HG02763 (cell line): ENCODE data around the gene POLR2B.
"Not testable (repeated sequence)": the region's sequence is repeated elsewhere in the genome, so short reads cannot be mapped to it uniquely, and the experiment has no call there.

Source experiments
- ATAC-seq: cut with Tn5 transposase; IDR thresholded peaks from one replicate; pipeline ENCODE4 v1.9.1; 2021; ENCODE audit warnings: mild to moderate bottlenecking, moderate library complexity; ENCODE audit not compliant: unreplicated experiment

POLR2B gene

GRCh38 chr4:57051095-57051494, 72.4 kb downstream of the POLR2B start:
- no peak for ATAC-seq

GRCh38 chr4:57051524-57051923, 72.8 kb downstream of the POLR2B start:
- no peak for ATAC-seq

GRCh38 chr4:57053508-57053907, 74.8 kb downstream of the POLR2B start:
- ATAC-seq: no peak

- ATAC-seq: no peak
Observed at GRCh38 chr4:57055886-57056285, 77.2 kb downstream of the POLR2B start.

- ATAC-seq: no peak
Observed at GRCh38 chr4:57059890-57060716, 81.4 kb downstream of the POLR2B start.

- not testable (repeated sequence) for ATAC-seq
Observed at GRCh38 chr4:57060717-57061067, 82.0 kb downstream of the POLR2B start.

- no peak for ATAC-seq
Observed at GRCh38 chr4:57061395-57061794, 82.7 kb downstream of the POLR2B start.

GRCh38 chr4:57063518-57063917, 84.8 kb downstream of the POLR2B start:
- ATAC-seq: no peak

- ATAC-seq: no peak
Observed at GRCh38 chr4:57064120-57064519, 85.4 kb downstream of the POLR2B start.

- ATAC-seq: no peak
Observed at GRCh38 chr4:57064811-57065711, 86.4 kb downstream of the POLR2B start.

GRCh38 chr4:57065730-57066482, 87.2 kb downstream of the POLR2B start:
- no peak for ATAC-seq

GRCh38 chr4:57068237-57068981, 89.7 kb downstream of the POLR2B start:
- no peak for ATAC-seq

- ATAC-seq: no peak
Observed at GRCh38 chr4:57070461-57070860, 91.8 kb downstream of the POLR2B start.

- ATAC-seq: no peak
Observed at GRCh38 chr4:57071326-57071725, 92.6 kb downstream of the POLR2B start.

- no peak for ATAC-seq
Observed at GRCh38 chr4:57073559-57073958, 94.9 kb downstream of the POLR2B start.

- ATAC-seq: no peak
Observed at GRCh38 chr4:57074744-57075143, 96.0 kb downstream of the POLR2B start.

GRCh38 chr4:57075367-57075766, 96.7 kb downstream of the POLR2B start:
- no peak for ATAC-seq

GRCh38 chr4:57076646-57077045, 98.0 kb downstream of the POLR2B start:
- ATAC-seq: no peak

GRCh38 chr4:57077550-57078343, 99.1 kb downstream of the POLR2B start:
- ATAC-seq: no peak
